G401 (cell line): Measurements from ENCODE around the gene PTPRZ1. TPM values are rescaled to one million over a fixed set of nuclear protein-coding genes. Genes with fewer than 3 reads are reported as not detected.

Experiments
- DNase-seq: peaks from one replicate; pipeline ENCODE4 v3.0.0-alpha.2; 2015; ENCODE audit warnings: low spot score
- in situ Hi-C: cut with HindIII; loops from 2 replicates; pipeline ENCODE4 v1.10.0; 2016; ENCODE audit warnings: low sequenced_read_pairs, mixed read lengths
- total RNA-seq: library from RNA; depleted of rRNA; stranded (reverse); fragments of >200 nt; shearing (Covaris generic); gene quantifications from 2 replicates; pipeline ENCODE4 v1.2.3, GENCODE V29; 2014

PTPRZ1 gene
- total RNA-seq, 1 experiment from 2014 or later = not detected

GRCh38 chr7:121940918-121941317 is 68.0 kb downstream of the PTPRZ1 start:
- in situ Hi-C loops = no loop called here
- no peak for DNase-seq

- in situ Hi-C loops = no loop called here
- no peak for DNase-seq
These were observed 68.9 kb downstream of the PTPRZ1 start for GRCh38 chr7:121941830-121942229.

GRCh38 chr7:121945066-121945465 is 72.1 kb downstream of the PTPRZ1 start:
- DNase-seq = no peak
- in situ Hi-C loops = no loop called here

- DNase-seq = no peak
- in situ Hi-C loops = no loop called here
These were observed 72.7 kb downstream of the PTPRZ1 start for GRCh38 chr7:121945480-121946236.

- in situ Hi-C loops = no loop called here
- DNase-seq = no peak
These were observed 80.2 kb downstream of the PTPRZ1 start for GRCh38 chr7:121953164-121953563.

GRCh38 chr7:121953601-121954000 is 80.6 kb downstream of the PTPRZ1 start:
- in situ Hi-C loops = no loop called here
- no peak for DNase-seq

- DNase-seq = no peak
- in situ Hi-C loops = no loop called here
These were observed 81.8 kb downstream of the PTPRZ1 start for GRCh38 chr7:121954803-121955202.

- no peak for DNase-seq
- in situ Hi-C loops = no loop called here
These were observed 84.7 kb downstream of the PTPRZ1 start for GRCh38 chr7:121957626-121958025.

- in situ Hi-C loops = no loop called here
- no peak for DNase-seq
These were observed 87.7 kb downstream of the PTPRZ1 start for GRCh38 chr7:121960678-121961077.

GRCh38 chr7:121961089-121961867 is 88.3 kb downstream of the PTPRZ1 start:
- in situ Hi-C loops = no loop called here
- no peak for DNase-seq

- in situ Hi-C loops = no loop called here
- DNase-seq = no peak
These were observed 93.4 kb downstream of the PTPRZ1 start for GRCh38 chr7:121966276-121966934.

GRCh38 chr7:121966935-121967332 is 94.0 kb downstream of the PTPRZ1 start:
- DNase-seq = no peak
- in situ Hi-C loops = no loop called here

- in situ Hi-C loops = no loop called here
- DNase-seq = no peak
These were observed 112.6 kb downstream of the PTPRZ1 start for GRCh38 chr7:121985476-121986030.

GRCh38 chr7:121992068-121992467 is 119.1 kb downstream of the PTPRZ1 start:
- in situ Hi-C loops = no loop called here
- DNase-seq = no peak

GRCh38 chr7:121994625-121995410 is 121.9 kb downstream of the PTPRZ1 start:
- in situ Hi-C loops = no loop called here
- peak; percentile 53 for DNase-seq

GRCh38 chr7:122006687-122007086 is 133.7 kb downstream of the PTPRZ1 start:
- in situ Hi-C loops = no loop called here

GRCh38 chr7:122010116-122010515 is 137.2 kb downstream of the PTPRZ1 start:
- in situ Hi-C loops = no loop called here
- DNase-seq = no peak

More at GRCh38 chr7:122006687-122007086, 133.7 kb downstream of the PTPRZ1 start:
- no peak for DNase-seq

GRCh38 chr7:122013065-122013464 is 140.1 kb downstream of the PTPRZ1 start:
- in situ Hi-C loops = no loop called here
- no peak for DNase-seq

- in situ Hi-C loops = no loop called here
- DNase-seq = no peak
These were observed 140.7 kb downstream of the PTPRZ1 start for GRCh38 chr7:122013630-122014029.
